H7 (cell line): ENCODE measurements around the gene PRKCZ. TPM values are rescaled to one million over a fixed set of nuclear protein-coding genes. Genes with fewer than 3 reads are reported as not detected.
A peak's percentile ranks its signal among the peaks of the same experiment; 100 is the strongest.

ENCODE experiments used
- DNase-seq: peaks from one replicate; pipeline ENCODE4 v3.0.0; 2012
- H3K27me3 ChIP-seq: 2 replicates; pipeline ENCODE4 v1.6.0; 2011; ENCODE audit warnings: mild to moderate bottlenecking, low read length; ENCODE audit not compliant: control insufficient read depth, insufficient read depth
- H3K36me3 ChIP-seq: replicated peaks from 2 replicates; pipeline ENCODE4 v1.5.1; 2011; ENCODE audit warnings: low read length; ENCODE audit not compliant: control insufficient read depth, insufficient read depth
- H3K4me3 ChIP-seq: 2 replicates; pipeline ENCODE4 v1.5.1; 2011; ENCODE audit warnings: low read depth, mild to moderate bottlenecking, control low read depth, low read length, moderate library complexity; ENCODE audit not compliant: insufficient read depth
- total RNA-seq: library from RNA; depleted of rRNA; stranded (reverse); fragments of >200 nt; shearing (Covaris generic); gene quantifications from 2 replicates; pipeline ENCODE4 v1.2.3, GENCODE V29; 2014; rRNA removed

Gene PRKCZ
- 38.5 and 41.8 TPM in 2 replicates for total RNA-seq

DNA sequence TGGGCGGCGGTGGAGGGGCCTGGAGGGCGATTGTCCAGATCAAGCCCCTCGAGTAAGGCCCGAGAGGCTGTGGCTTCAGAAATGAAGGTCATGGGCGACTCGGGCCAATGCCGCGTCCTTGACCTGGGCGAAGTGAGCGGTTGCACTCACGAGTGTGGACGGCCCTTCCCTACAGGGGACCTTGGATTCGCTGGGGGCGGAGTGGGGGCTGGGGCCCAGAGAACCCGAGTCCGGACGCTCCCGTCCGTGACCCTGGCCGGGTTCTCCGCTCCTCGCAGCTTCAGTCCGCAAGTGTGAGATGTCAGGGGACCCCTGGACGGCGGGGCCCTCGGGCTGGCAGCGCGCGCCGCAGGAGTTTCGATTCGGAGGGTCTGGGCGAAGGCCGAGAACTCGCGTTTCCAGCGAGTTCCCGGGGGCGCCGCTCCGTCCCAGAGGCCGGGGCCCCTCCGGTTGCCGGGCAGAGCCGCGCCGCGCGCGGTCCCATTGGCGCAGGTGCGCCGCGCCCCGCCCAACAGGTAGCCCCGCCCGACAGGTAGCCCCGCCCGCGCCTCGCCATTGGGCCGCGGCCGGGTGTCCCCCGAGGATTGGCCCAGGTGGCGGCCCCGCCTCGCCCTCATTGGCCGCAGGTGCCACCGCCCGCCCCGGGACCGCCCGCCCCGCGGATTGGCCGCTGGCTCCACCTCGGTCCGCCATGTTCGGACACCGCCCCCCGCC lies at the start of gene PRKCZ:
PRKCZ (plus strand) TSS at position 694 of the 714 bp plus-strand sequence. CDS start 220 bp downstream, outside the sequence.
- Histone ChIP-seq H3K36me3 (no peaks in the 10 kb centered on the region), H3K27me3 (peaks cover 21% of the 10 kb centered on the region; the same call in 1 of the 2 replicates), H3K4me3 (peak within 1 kb of the TSS; percentile 84)
- DNase-seq: peak; percentile 100

DNA sequence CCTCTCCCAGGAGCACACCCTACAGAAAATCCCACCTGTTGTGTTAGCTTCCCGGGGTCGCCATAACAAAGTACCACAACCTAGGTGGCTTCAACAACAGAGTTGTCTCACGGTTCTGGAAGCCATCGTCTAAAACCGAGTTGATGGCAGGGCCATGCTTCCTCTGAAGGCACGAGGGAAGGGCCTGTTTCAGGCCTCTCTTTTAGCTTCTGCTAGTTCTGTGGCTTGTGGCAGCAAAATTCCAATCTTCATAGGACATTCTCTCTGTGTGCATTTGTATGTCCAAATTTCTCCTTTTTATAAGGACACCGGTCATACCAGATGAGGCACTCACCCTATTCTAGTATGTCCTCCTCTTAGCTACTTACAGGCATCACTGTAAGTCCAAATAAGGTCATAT lies 49.8 kb upstream of the PRKCZ start:
- no peak for DNase-seq
- H3K36me3 ChIP-seq: no peaks in the 10 kb centered on the region
- H3K4me3 ChIP-seq: no peak overlapping the region
- H3K27me3 ChIP-seq: peaks cover 3% of the 10 kb centered on the region

DNA sequence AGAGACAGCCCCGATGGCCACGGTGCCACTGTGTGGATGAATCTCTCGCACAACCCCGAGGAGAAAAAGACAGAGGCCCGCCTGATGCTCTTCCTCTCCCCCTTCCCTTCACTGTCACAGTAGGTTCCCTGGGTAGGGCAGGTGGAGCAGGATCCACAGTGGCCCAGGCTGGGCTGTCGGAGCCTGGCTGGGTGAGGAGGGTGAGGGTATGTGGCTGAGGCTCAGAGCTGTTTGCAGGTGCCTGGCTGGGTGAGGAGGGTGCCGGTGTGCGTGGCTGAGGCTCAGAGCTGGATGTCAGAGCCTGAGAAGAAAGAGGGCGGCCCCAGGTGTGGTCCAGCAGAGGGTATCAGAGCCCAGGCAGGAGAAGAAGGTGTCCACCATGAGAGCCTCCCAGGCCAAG lies 49.4 kb upstream of the PRKCZ start:
- no peak for DNase-seq
- Histone ChIP-seq H3K27me3 (peaks cover 3% of the 10 kb centered on the region), H3K36me3 (no peaks in the 10 kb centered on the region), H3K4me3 (no peak overlapping the region)

DNA sequence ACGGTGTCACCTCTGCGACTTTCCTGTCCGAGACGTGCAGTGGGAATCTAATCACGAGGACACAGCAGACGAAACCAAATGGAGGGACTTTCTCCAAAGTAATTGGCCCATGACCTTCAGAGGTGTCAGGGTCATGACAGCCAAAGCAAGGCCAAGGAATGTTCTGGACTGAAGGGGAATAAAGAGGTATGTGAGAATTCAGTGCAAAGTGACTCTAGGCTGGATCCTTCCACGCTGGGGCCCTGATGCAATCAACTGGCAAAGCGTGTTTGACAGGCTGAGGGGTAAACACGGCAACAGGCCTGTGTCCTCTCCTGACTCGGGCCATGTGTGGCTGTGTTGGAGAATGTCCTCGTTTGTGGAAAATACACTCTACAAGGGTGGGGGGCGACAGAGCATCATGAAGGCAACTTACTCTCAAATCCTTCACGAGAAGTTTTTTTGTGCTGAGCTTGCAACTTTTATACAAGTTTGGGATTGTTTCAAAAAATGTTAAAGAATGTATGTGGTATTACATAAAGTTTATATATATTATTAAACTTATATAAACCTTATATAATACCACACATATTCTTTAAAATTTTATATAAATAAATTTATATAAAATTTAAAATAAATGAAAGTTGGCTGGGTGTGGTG lies 48.3 kb upstream of the PRKCZ start:
- Histone ChIP-seq H3K4me3 (no peak overlapping the region), H3K36me3 (no peaks in the 10 kb centered on the region), H3K27me3 (peaks cover 3% of the 10 kb centered on the region)
- no peak for DNase-seq

DNA sequence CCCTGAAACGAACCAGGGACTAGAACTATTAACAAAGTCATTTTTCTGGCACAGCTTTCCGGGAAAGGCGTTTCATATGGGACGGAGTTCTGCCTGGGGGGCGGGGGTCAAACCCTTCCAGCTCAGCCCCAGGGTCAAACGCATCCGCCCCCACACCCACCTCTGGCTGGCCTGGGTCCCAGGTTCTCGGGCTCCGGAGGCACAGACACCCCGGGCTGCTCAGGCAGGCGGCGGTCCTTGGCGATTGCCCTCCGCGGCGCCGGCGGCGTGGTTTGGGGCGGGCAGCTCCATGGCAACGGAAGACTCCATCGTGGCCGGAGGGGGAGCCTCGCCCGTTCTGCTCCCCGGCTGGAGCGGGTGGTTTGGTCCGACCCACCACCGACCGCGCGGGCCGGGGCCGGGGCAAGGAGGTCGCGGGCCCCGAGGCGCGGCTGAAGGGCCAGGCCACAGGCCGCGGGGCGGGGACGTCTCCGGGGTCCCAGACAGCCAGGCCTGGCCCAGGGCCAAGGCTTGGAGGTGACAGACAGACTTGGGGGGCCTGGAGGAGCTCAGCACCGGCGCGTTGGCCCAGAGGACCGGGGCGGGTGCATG lies 46.6 kb upstream of the PRKCZ start, which contains the start of gene CFAP74:
CFAP74 (minus strand) TSS at position 246 of the 591 bp plus-strand sequence. CDS start 12,830 bp downstream, outside the sequence.
- Histone ChIP-seq H3K36me3 (no peaks in the 10 kb centered on the region), H3K4me3 (peak within 1 kb of the TSS; percentile 44), H3K27me3 (peaks cover 3% of the 10 kb centered on the region)
- peak; percentile 99 for DNase-seq

DNA sequence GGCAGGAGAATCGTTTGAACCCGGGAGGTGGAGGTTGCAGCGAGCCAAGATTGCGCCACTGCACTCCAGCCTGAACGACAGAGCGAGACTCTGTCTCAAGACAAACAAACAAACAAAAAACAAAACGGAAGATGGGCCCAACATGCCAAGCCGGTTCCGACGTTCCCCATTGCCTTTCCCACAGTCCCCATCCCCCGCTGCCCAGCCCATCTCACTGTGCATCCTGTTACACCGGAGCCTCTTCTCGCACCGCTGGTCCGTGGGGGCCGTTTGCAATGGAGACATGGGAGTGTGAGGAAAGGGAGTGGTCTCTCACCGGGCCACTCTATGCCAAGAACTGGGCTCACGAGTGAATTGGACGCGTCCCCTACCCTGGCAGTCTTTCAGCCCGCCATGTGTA lies 45.4 kb upstream of the PRKCZ start:
- no peak overlapping the region for H3K4me3 ChIP-seq
- H3K27me3 ChIP-seq: peaks cover 3% of the 10 kb centered on the region

DNA sequence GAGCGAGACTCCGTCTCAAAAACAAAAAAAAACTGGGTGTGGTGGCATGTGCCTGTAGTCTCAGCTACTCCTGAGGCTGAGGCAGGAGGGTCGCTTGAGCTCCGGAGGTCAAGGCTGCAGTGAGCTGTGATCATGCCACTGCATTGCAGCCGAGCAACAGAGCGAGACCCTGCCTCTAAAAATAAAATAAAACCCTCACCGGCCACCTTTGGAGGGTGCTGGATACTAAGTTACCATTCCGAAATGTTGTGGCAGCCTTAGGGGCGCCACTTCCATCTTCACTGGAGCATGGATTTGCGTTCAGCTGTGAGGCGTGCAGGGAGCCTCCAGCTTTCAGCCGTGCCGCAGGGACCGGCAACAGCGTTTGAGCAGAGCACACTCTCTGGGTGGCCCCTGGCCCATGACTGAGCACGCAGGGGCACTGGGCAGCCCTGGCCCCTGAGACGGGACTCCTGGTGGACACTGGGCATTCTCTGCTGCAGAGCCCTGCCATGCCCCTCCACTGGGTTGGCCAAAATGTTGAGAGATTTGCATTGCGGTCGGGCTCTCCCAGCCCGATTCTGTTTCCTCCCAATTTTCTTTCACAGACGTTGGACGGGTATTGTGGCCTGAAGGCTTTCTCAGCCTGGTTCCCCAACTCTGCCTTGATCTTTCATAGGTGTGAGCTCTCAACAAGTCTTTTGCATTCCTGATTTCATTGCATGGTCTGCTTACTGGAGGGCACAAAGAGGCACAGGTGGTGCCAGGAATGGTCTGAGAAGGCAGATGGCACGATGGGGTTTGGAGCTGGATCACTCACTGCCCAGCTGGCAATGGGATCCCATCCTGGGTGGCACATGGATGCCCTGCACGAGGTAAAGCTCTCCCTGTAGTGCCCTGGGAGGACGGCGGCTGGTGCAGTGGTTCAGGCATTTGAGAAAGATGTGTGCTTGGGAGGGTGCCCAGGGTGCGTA lies 40.8 kb upstream of the PRKCZ start:
- H3K27me3 ChIP-seq: no peaks in the 10 kb centered on the region
- no peak for DNase-seq
- H3K4me3 ChIP-seq: no peak overlapping the region
- no peaks in the 10 kb centered on the region for H3K36me3 ChIP-seq

More for the DNA sequence above, 45.4 kb upstream of the PRKCZ start:
- no peak for DNase-seq
- no peaks in the 10 kb centered on the region for H3K36me3 ChIP-seq

DNA sequence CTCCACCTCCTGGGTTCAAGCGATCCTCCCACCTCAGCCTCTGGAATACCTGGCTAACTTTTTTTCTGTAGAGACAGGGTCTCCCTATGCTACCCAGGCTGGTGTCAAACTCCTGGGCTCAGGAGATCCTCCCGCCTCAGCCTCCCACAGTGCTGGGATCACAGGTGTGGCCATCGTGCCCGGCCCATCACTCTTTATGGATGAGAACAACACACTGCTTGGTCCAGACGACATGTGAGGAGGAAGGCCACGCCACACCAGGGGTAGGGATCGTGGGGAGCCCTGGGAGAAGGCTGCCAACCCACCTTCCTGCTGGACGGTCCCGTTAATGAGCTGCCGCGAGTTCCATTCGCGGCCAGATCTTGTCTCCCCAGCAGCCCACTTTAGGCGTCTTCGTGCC lies 36.0 kb upstream of the PRKCZ start:
- no peaks in the 10 kb centered on the region for H3K36me3 ChIP-seq
- peak; percentile 39 for DNase-seq
- no peak overlapping the region for H3K4me3 ChIP-seq
- peaks cover 6% of the 10 kb centered on the region; the same call in 1 of the 2 replicates for H3K27me3 ChIP-seq

DNA sequence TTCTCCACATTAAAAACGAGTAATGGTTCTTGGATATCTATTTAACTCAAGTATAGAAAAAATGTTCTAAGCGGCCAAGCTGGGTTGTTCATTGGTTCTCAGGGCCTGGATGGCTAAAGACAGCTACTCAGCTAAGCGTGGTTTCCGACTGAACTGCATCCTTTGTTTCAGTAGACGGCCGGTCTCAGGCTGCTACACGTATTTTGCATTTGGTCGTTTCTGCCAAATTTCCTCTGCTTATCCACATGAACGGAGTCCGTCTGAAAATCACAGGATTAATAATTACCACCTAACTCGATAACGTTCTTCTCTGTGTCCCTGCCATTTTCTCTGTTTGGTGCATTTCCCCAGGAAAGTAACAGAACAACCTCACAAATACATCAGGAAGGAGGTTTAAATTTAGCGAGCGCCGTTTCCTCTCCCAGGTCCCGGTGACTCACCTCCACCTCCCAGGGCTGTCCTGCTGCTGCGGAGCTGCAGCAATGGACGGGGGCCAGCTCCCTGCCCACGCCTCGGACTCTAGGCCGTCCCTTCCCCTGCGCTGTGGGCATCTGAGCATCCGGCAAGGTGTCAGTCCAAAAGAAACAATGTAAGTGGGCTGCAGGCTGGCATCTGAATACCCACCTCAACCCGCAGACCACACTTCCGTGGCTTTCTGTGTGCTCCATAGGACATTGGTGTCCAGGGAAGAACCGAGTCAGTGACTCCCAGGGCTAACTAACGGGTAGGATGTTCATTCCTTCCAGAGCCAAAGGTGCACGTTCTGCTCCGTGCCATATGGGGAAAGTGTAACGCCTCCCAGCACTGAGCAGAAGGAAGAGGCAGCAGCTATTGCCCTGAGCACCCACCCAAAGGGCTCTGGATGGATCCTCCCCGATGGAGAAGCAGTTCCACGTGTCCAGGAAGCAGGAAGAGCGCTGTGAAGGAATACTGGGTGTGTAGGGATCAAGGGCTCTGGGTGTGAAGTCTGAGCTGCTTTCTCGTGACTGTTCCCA lies 35.2 kb upstream of the PRKCZ start:
- H3K4me3 ChIP-seq: no peak overlapping the region
- peaks cover 11% of the 10 kb centered on the region for H3K27me3 ChIP-seq
- DNase-seq: peak; percentile 58
- H3K36me3 ChIP-seq: no peaks in the 10 kb centered on the region

DNA sequence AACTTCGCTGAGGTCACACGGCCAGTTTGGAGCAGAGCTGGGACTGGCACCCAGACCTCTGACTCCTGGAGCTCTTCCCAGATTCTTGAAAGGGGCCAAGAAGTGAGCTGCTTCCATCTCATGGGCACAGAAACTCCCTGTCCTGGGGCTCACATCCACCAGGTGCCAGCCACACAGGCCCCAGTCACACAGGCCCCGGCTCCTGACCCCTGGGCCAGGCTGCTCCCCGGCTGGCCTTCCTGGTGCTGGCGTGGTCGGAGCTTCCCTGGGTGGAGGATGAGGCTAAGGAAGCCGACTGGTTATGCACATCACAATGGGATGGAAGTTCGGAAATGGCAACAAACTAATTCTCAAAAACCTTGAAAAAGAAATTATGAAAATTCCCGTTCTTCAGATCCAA lies 34.1 kb upstream of the PRKCZ start:
- H3K27me3 ChIP-seq: peaks cover 20% of the 10 kb centered on the region
- H3K36me3 ChIP-seq: no peaks in the 10 kb centered on the region
- H3K4me3 ChIP-seq: no peak overlapping the region
- peak; percentile 36 for DNase-seq

DNA sequence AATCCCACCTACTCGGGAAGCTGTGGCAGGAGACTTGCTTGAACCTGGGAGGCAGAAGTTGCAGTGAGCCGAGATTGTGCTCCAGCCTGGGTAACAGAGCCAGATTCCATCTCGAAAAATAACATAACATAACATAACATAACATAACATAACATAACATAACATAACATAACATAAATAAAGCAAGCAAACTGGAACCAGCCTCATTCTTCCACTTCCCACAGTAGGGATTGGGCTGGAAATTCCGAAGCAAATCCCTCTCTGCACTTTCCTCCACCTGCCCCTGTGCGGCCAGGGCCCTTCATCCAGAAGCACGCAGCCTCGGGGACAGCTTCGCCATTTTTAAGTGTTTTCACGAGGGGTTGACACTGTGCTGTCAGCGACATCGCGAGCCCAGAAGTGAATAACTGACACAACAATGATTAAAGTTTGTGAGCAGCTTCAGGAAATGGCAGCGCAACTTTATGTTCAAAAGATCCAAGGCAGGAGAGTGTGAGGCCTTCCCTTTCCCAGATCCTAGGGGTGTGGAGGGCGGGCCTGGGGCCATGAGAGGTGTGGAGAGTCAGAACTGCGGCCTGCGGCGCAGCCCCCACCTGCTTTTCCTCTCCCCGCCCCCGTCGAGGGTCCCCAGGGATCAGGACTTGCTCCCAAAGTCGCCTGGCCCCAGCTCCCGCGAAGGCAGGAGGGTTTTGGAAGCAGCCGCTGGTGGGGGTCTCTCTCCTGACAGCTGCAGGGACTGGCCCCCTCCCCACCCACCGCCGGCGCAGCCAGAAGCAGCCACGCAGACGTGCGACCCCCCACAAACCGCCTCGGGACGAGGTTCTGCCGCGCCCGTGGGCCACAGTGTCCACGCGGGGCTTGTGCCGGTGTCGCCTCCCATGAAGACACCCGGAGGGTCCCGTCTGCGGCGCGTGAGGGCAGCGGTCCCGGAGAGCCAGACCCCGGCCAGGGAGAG lies 31.7 kb upstream of the PRKCZ start:
- peak overlapping the region; percentile 55 for H3K4me3 ChIP-seq
- peaks cover 22% of the 10 kb centered on the region for H3K27me3 ChIP-seq
- H3K36me3 ChIP-seq: no peaks in the 10 kb centered on the region
- DNase-seq: peak; percentile 85

DNA sequence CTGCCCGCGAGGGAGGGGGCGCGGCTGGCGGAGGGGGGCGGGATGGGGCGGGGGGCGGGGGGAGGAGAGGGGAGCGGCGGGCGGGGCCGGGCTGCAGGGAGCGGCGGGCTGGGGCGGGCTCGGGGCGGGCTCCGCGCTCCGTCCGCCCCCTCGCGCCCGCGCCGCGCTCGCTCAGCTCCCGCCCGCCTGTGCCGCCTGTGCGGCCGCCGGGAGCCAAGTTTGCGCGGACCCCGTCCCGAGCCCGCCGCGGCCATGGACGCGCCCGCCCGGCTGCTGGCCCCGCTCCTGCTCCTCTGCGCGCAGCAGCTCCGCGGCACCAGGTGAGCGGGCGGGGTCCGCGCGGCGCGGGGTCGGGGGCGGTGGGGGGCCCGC lies 31.1 kb upstream of the PRKCZ start, which contains the start of gene GABRD:
GABRD (plus strand) TSS at position 174 of the 372 bp plus-strand sequence; CDS start at position 253, 79 bp downstream.
- H3K27me3 ChIP-seq: peaks cover 22% of the 10 kb centered on the region
- H3K4me3 ChIP-seq: peak within 1 kb of the TSS; percentile 55
- no peaks in the 10 kb centered on the region for H3K36me3 ChIP-seq
- DNase-seq: peak; percentile 98
